ENCODE results near the gene RPL27A.

The RPL27A gene

DNA sequence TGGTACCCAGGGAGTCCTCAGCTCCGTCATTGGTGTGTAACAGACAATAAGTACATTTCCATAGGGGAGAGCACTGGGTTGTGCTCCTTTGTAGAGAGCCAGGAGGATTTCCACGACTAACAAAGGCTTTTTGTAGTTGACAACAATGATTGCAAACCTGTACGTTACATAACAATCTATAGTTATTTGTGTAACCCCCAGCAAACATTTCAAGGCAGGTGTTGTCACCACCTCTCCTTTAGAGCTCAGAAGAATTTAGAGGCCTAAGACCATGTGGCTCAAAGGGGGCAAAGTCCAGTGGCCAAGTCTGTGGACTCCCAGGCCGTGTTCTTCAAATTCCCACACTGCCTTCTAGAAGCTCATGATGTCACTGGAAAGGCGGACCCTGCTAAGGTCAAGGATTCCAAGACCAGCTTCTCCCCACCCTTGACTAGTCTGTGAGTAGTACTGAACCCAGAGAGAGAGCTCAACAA is 15.8 kb downstream of the RPL27A start:
- no peak overlapping the region for H3K4me3 ChIP-seq (ENCODE audit: insufficient read depth, low read depth, low read length)
- H3K9me3 ChIP-seq (ENCODE audit: control insufficient read depth, low read length) = no peaks in the 10 kb centered on the region
- peaks cover 18% of the 10 kb centered on the region for H3K4me1 ChIP-seq (ENCODE audit: control insufficient read depth, insufficient read depth, low read length)
- 67 to 79% methylated on average over 5 of the region's 5 CpGs for WGBS, 2 experiments
- peaks cover 35% of the 10 kb centered on the region for H3K36me3 ChIP-seq (ENCODE audit: control insufficient read depth, insufficient read depth, low read length)
- H3K27ac ChIP-seq (ENCODE audit: insufficient read depth, low read depth, low read length, poor library complexity, severe bottlenecking) = no peak overlapping the region
- no peaks in the 10 kb centered on the region for H3K27me3 ChIP-seq (ENCODE audit: control insufficient read depth, insufficient read depth, low read length, poor library complexity, severe bottlenecking)

DNA sequence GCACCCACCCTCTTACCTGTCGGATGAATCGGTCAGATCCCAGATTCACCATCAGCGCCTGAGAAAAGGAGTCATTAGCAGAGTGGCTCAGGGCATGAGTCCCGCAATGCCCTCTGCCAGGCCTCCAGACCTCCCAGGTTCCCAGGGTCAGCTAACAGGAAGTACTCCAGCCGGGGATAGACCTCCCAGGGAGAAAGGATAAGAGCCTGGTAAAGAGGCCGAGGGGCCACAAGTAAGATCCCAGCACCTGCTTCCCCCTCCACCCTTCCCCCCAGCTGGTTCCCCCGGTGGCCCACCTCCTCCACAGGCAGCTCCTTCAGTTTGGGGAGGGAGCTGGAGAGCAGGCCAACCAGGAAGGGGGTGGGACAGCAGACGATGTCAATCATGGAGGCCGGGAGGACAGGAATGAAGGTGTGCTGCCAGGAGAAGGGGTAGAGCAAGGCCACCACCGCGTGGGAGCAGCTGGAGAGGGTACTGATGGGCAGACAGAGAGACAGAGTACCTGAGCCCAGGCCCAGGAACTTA is 16.4 kb downstream of the RPL27A start:
- Histone ChIP-seq H3K4me3 (ENCODE audit: insufficient read depth, low read depth, low read length) (no peak overlapping the region), H3K27me3 (ENCODE audit: control insufficient read depth, insufficient read depth, low read length, poor library complexity, severe bottlenecking) (no peaks in the 10 kb centered on the region), H3K9me3 (ENCODE audit: control insufficient read depth, low read length) (no peaks in the 10 kb centered on the region), H3K27ac (ENCODE audit: insufficient read depth, low read depth, low read length, poor library complexity, severe bottlenecking) (no peak overlapping the region), H3K4me1 (ENCODE audit: control insufficient read depth, insufficient read depth, low read length) (peaks cover 18% of the 10 kb centered on the region), H3K36me3 (ENCODE audit: control insufficient read depth, insufficient read depth, low read length) (peaks cover 31% of the 10 kb centered on the region)
- 66 to 70% methylated on average over 11 of the region's 11 CpGs for WGBS, 2 experiments

DNA sequence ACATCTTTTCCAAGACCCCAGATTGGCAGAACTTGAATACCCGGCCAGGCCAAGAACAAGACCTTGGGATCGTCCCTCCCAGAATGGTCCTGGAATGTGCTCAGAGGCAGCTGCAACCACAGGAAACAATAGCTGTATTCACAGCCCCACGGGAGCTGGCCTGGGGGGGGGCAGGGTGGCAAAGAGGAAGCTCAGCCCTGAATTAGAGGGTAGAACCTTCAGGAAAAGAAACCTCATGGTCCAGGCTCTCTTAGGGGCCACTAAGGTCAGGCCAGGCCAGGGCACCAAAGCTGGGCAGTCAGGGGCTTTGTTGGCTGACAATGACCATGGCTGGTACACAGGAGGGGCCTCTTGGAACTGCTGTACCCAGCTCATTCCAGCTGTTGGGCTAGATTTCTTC is 17.3 kb downstream of the RPL27A start:
- H3K4me3 ChIP-seq (ENCODE audit: insufficient read depth, low read depth, low read length) = no peak overlapping the region
- peaks cover 35% of the 10 kb centered on the region for H3K36me3 ChIP-seq (ENCODE audit: control insufficient read depth, insufficient read depth, low read length)
- WGBS, 2 experiments = 53 to 56% methylated on average over 3 of the region's 3 CpGs
- H3K4me1 ChIP-seq (ENCODE audit: control insufficient read depth, insufficient read depth, low read length) = peaks cover 18% of the 10 kb centered on the region
- H3K27ac ChIP-seq (ENCODE audit: insufficient read depth, low read depth, low read length, poor library complexity, severe bottlenecking) = no peak overlapping the region
- H3K9me3 ChIP-seq (ENCODE audit: control insufficient read depth, low read length) = no peaks in the 10 kb centered on the region
- H3K27me3 ChIP-seq (ENCODE audit: control insufficient read depth, insufficient read depth, low read length, poor library complexity, severe bottlenecking) = no peaks in the 10 kb centered on the region

DNA sequence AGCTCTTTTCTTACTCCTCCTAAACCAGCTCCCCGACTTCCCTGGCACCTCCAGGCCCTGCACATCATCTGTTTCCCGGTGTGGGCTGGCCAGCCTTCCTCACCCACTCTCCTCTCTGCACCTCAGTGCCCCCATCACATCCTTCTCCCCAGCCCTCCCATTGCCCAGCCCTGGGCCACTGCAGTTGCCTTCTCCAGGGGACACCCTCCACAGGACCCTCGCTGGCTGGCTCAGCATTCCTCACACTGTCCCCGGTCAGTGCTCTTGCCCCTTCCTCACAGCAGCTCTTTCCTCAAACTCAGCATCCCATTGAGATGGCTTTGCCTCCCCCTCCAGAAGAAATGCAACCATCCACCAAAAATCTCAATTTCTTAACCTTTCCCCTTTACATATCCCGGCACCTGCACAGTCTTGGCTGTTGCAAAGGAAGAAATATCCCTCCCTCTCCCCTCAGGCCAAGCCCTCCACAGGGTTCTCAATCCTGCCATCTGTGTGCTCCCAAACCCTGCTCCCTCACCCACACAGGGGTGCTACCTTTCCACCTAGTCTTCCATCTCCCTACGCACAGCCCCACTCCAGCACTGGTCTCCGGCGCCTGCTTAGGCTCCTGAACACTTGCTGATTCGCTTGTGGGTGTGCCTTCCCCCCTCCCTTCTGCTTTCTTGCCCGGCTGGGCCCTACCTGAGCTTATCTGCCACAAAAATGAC is 19.5 kb downstream of the RPL27A start:
- Histone ChIP-seq H3K4me1 (ENCODE audit: control insufficient read depth, insufficient read depth, low read length) (peaks cover 18% of the 10 kb centered on the region), H3K27ac (ENCODE audit: insufficient read depth, low read depth, low read length, poor library complexity, severe bottlenecking) (no peak overlapping the region), H3K9me3 (ENCODE audit: control insufficient read depth, low read length) (no peaks in the 10 kb centered on the region), H3K36me3 (ENCODE audit: control insufficient read depth, insufficient read depth, low read length) (peaks cover 26% of the 10 kb centered on the region), H3K27me3 (ENCODE audit: control insufficient read depth, insufficient read depth, low read length, poor library complexity, severe bottlenecking) (no peaks in the 10 kb centered on the region), H3K4me3 (ENCODE audit: insufficient read depth, low read depth, low read length) (no peak overlapping the region)
- WGBS, 2 experiments = 91 to 92% methylated on average over 10 of the region's 10 CpGs

DNA sequence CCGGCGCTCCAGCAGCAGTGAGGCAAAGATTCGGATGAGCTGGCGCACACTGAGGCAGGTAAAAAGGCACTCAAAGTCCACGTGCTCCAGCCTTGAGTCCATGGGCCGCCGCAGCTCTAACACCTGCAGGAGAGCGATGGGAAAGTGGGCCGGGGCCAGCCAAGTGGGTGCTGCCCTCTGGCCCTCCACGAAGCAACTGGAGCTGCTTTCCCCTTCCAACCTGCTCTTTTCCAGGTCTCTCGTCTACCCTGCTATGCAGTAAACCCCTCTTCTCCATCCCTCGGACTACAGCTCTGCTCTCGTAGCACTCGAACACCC is 20.0 kb downstream of the RPL27A start:
- 92 to 95% methylated on average over 14 of the region's 14 CpGs for WGBS, 2 experiments
- no peaks in the 10 kb centered on the region for H3K9me3 ChIP-seq (ENCODE audit: control insufficient read depth, low read length)
- peaks cover 26% of the 10 kb centered on the region for H3K36me3 ChIP-seq (ENCODE audit: control insufficient read depth, insufficient read depth, low read length)
- no peak overlapping the region for H3K27ac ChIP-seq (ENCODE audit: insufficient read depth, low read depth, low read length, poor library complexity, severe bottlenecking)
- H3K4me3 ChIP-seq (ENCODE audit: insufficient read depth, low read depth, low read length) = no peak overlapping the region
- peaks cover 18% of the 10 kb centered on the region for H3K4me1 ChIP-seq (ENCODE audit: control insufficient read depth, insufficient read depth, low read length)
- H3K27me3 ChIP-seq (ENCODE audit: control insufficient read depth, insufficient read depth, low read length, poor library complexity, severe bottlenecking) = no peaks in the 10 kb centered on the region

DNA sequence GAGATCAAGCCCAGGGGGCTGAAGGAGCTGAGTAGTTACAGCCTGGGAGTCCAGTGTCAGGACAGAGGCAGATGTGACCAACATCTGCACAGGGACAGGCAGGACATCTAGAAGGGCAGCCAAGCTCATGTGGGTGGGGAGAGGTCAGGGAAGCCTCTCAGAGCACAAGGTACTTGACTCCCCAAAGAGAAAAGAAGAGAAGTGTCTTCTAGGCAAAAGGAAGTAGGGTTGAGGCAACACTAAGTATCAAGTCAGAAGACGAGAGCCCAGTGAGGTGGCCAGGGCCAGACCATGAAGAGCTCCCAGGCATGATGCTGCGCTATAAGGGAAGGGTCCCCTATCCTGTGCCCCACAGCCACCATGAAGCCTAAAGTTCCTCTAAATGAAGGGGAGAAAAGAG is 21.5 kb downstream of the RPL27A start:
- peaks cover 13% of the 10 kb centered on the region for H3K4me1 ChIP-seq (ENCODE audit: control insufficient read depth, insufficient read depth, low read length)
- no peaks in the 10 kb centered on the region for H3K27me3 ChIP-seq (ENCODE audit: control insufficient read depth, insufficient read depth, low read length, poor library complexity, severe bottlenecking)
- H3K36me3 ChIP-seq (ENCODE audit: control insufficient read depth, insufficient read depth, low read length) = peaks cover 20% of the 10 kb centered on the region
- H3K9me3 ChIP-seq (ENCODE audit: control insufficient read depth, low read length) = no peaks in the 10 kb centered on the region
- H3K4me3 ChIP-seq (ENCODE audit: insufficient read depth, low read depth, low read length) = no peak overlapping the region
- H3K27ac ChIP-seq (ENCODE audit: insufficient read depth, low read depth, low read length, poor library complexity, severe bottlenecking) = no peak overlapping the region
- WGBS, 2 experiments = 93 to 98% methylated on average over 2 of the region's 2 CpGs

DNA sequence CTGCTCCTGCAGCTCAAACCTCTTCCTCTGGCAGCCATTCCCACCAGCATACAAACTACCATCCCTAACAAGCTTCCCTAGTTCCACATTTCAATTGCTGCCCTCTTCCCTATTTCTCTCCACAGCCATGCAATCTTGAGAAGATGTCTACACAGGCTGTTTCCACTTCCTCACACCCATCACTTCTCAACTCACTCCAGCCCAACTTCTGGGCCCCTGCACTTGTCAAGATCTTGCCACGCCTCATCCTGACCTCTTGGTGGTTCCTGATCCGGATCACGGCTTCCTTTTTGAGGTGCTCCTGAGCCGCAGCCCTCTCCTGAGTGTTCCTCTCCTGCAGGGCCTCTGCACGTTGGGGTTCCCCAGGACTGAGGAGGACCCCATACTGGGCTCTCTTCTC is 22.6 kb downstream of the RPL27A start:
- Histone ChIP-seq H3K27ac (ENCODE audit: insufficient read depth, low read depth, low read length, poor library complexity, severe bottlenecking) (no peak overlapping the region), H3K4me3 (ENCODE audit: insufficient read depth, low read depth, low read length) (no peak overlapping the region), H3K36me3 (ENCODE audit: control insufficient read depth, insufficient read depth, low read length) (peaks cover 20% of the 10 kb centered on the region), H3K27me3 (ENCODE audit: control insufficient read depth, insufficient read depth, low read length, poor library complexity, severe bottlenecking) (no peaks in the 10 kb centered on the region), H3K4me1 (ENCODE audit: control insufficient read depth, insufficient read depth, low read length) (peaks cover 3% of the 10 kb centered on the region), H3K9me3 (ENCODE audit: control insufficient read depth, low read length) (no peaks in the 10 kb centered on the region)
- WGBS, 2 experiments = 90 to 94% methylated on average over 5 of the region's 5 CpGs

DNA sequence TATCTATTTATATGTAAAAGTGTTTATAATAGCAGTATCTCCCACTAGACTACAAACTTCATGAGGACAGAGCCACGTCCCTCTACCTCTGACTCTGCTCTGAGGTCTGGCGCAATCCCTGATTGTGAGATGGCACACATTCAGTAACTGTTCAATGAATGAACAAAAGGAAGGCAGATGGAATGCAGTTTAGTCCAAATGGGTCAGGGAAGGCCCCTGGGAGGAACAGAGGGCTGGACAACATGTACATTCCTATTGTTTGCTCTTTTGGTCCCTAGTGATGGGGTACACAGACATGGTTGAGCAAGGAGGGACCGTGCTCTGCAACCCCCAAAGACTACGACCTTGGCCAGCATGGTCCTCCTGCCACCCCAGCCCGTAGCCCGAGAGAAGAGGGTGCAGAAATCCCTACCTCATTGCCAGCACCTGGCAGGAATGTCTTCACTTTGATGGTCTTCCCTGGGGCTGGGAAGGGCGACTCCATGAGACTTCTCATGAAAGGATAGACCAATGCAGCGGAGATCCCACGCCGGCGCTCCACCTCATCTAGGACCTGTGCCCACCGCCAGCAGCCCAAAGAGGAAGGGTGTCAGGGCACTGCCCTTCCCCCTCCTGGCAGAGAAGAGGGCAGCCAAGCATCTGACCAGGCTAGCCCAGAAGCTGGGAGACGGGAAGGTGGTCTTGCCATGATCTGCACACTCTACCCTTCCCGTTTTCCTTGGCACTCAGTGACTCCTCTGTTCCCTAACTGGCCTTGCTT is 24.3 kb downstream of the RPL27A start:
- H3K9me3 ChIP-seq (ENCODE audit: control insufficient read depth, low read length) = no peaks in the 10 kb centered on the region
- no peak overlapping the region for H3K4me3 ChIP-seq (ENCODE audit: insufficient read depth, low read depth, low read length)
- H3K36me3 ChIP-seq (ENCODE audit: control insufficient read depth, insufficient read depth, low read length) = peaks cover 22% of the 10 kb centered on the region
- no peaks in the 10 kb centered on the region for H3K4me1 ChIP-seq (ENCODE audit: control insufficient read depth, insufficient read depth, low read length)
- whole genome bisulfite sequencing, 2 experiments = 95 to 97% methylated on average over 14 of the region's 14 CpGs
- H3K27me3 ChIP-seq (ENCODE audit: control insufficient read depth, insufficient read depth, low read length, poor library complexity, severe bottlenecking) = no peaks in the 10 kb centered on the region
- no peak overlapping the region for H3K27ac ChIP-seq (ENCODE audit: insufficient read depth, low read depth, low read length, poor library complexity, severe bottlenecking)

DNA sequence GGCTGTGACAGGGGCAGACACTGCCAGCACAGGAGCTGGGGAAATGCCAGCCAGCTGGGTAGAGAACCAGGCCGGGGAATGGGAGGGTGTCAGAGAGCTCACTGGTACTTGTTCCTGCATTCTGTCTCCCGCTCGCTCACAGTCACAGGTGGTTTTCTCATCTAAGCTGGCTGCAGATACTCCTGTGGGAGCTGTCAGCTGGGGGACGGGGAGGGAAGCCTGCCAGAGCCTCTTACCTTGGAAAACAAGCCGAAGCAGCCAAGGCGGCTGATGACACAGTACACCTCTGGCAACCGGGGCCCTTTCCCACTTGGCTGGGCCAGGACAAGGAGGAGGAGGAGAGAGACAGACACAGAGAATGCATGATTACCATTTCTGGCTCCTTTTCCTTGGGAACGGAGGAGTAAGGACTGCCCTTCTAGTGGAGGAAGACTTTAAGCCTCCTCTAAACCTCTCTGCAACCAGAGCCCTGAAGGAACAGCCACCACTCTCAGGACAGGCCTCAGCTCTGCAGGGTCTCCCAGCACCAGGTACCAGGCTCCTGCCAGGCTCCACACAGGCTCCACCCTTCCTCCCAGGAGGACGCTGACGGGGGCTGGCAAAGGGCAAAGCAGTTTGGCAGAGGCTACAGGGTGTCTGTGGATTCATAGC is 25.1 kb downstream of the RPL27A start:
- 90 to 91% methylated on average over 10 of the region's 10 CpGs for whole genome bisulfite sequencing, 2 experiments

More for the DNA sequence above, 25.1 kb downstream of the RPL27A start:
- no peaks in the 10 kb centered on the region for H3K4me1 ChIP-seq (ENCODE audit: control insufficient read depth, insufficient read depth, low read length)
- H3K36me3 ChIP-seq (ENCODE audit: control insufficient read depth, insufficient read depth, low read length) = peaks cover 22% of the 10 kb centered on the region
- H3K4me3 ChIP-seq (ENCODE audit: insufficient read depth, low read depth, low read length) = no peak overlapping the region
- no peaks in the 10 kb centered on the region for H3K9me3 ChIP-seq (ENCODE audit: control insufficient read depth, low read length)
- H3K27me3 ChIP-seq (ENCODE audit: control insufficient read depth, insufficient read depth, low read length, poor library complexity, severe bottlenecking) = no peaks in the 10 kb centered on the region
- H3K27ac ChIP-seq (ENCODE audit: insufficient read depth, low read depth, low read length, poor library complexity, severe bottlenecking) = no peak overlapping the region
